Stimulated activated effector memory CD8-positive, alpha-beta T cell treated with anti-CD3 and anti-CD28 coated beads, Interleukin-12 subunit alpha, Interleukin-12 subunit beta, amount 100 ng/mL, for 72 hours (primary cell): ENCODE results near the gene TNRC18.
"Not testable (repeated sequence)": the region's sequence is repeated elsewhere in the genome, so short reads cannot be mapped to it uniquely, and the experiment has no call there.

Experiments
- ATAC-seq: fragments of 150-1000 bp; cut with Tn5 transposase; 2 replicates; pipeline ENCODE4 v1.10.0; 2021
- DNase-seq, 2 donors: peaks; one replicate each; pipeline ENCODE4 v3.0.0; 2021 to 2022; ENCODE audit warnings: low spot score in 2 of 2
- H3K27ac Mint-ChIP-seq: one replicate; pipeline ENCODE4 v1.8.0; 2022; ENCODE audit warnings: mild to moderate bottlenecking, mixed read lengths
- H3K36me3 Mint-ChIP-seq: one replicate; pipeline ENCODE4 v1.8.0; 2022; ENCODE audit warnings: mild to moderate bottlenecking, mixed read lengths
- H3K4me1 Mint-ChIP-seq: one replicate; pipeline ENCODE4 v1.8.0; 2022; ENCODE audit warnings: mixed read lengths
- H3K4me3 Mint-ChIP-seq: one replicate; pipeline ENCODE4 v1.8.0; 2022; ENCODE audit warnings: mild to moderate bottlenecking, mixed read lengths
- H3K9me3 Mint-ChIP-seq: one replicate; pipeline ENCODE4 v1.8.0; 2022; ENCODE audit warnings: mixed read lengths

The TNRC18 gene

DNA sequence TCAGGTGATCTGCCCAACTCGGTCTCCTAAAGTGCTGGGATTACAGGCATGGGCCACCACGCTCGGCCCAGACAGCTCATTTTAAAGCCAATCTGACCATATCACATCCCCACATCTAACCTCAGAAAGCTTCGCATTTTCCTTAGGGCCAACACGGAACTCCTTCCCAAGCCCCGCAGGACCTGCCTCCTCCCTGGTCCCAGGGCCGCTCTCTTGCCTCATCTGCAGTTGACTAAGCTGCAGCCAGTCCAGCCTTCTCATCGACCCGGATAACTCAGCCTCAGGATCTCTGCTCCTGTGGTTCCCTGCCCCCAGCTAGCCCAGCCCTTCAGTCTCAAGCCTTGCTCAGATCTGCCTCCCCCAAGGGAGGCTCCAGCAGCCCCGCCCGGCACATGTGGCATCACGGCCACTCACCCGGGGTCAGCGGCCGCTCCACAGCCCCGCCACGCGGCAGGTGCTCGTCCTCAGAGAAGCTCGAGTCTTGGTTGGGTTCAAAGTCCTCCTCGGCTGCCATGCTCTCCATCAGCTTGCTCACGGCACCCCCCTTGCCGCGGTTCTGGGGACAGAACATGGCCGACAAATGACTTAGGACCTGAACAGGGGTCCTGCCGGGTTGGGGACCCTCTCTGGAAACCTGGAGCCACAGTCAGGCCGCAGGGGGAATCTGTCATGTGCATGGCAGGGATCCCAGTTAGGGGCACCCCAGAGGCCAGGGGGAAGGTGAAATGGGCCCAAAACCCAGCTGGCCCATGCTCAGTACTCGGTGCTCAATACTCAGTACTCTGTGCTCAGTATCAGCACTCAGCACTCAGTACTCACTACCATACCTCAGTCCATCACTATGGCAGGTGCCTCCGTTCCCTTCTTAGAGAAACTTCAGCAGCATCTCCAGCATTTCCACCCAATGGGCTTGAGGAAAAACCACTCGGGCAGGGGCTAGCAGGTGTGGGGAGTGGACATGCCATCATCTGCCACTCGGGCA, 99.5 kb downstream of the TNRC18 start:
- DNase-seq, H3K27ac Mint-ChIP-seq, H3K4me3 Mint-ChIP-seq, H3K4me1 Mint-ChIP-seq, ATAC-seq, H3K9me3 Mint-ChIP-seq: not testable (repeated sequence)
- peaks cover 68% of the 10 kb centered on the region for H3K36me3 Mint-ChIP-seq

DNA sequence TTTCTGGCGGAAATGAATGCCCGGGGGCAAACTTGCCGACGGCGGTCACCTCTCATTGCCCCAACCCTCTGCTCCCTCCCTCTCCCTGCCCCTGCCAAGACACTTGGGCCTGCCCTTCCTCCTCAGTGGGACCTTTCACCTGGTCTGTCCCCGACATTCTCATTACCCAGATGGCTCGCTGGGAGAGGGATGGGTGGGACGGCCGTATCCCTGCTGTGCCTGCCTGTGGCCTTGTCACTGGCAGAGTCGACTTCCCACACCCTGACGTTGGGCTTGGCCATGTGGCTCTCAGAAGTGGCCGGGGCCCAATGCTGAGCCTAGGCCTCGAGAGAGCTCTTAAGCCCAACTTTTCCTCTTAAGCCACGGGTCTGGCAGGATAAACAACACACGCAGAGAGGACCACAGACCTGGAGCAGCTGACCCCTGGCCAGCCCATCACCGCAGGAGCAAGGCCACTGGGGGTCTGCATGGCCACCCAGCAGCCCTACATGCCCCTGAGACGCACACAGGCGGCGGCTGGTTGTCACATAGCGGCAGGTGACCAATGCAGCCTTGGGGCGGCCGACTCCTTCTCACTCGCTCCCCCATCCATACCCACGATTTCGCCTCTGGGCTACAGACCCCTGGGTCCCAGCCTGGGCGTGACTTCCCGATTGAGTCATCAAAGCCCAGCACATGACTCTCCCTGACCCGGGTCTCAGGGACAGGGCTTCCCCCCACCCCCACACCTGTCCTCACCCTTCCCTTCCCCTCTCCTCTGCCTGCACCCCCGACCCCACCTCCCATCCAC, 100.8 kb downstream of the TNRC18 start:
- no peak for ATAC-seq
- Mint-ChIP-seq H3K4me1 (no peaks in the 10 kb centered on the region), H3K27ac (no peak overlapping the region), H3K9me3 (peaks cover 6% of the 10 kb centered on the region), H3K4me3 (no peak overlapping the region), H3K36me3 (peaks cover 70% of the 10 kb centered on the region)
- no peak for DNase-seq

DNA sequence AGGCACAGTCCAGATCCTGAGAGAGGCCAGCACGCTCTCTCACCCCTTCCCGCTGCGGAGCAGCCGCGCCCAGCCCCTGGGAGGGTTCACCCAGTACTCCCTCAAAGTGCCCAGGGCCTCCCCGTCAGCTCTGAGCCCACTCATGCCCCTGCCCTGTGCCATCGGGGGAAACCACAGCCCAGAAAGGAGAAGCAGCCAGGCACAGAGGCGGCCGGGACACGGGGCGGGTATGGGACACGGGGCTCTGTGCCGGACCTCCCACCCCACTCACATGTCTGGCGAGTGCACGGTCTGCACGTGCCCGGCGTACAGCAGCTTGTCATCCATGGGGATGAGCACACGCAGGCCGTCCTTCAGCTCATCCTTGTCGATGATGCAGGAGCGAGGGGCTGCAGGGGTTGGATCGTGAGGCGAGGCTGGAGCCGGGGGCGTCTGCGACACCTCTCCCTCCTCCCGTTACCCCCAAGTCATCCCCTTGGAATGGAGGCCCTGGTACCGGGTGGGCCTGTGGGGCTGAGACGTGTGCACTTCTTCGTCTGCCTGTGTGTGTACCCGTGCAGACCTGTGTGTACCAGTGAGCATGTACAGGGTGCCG, 102.7 kb downstream of the TNRC18 start:
- Mint-ChIP-seq H3K27ac (peak overlapping the region; percentile 14), H3K9me3 (peaks cover 6% of the 10 kb centered on the region), H3K4me1 (no peaks in the 10 kb centered on the region), H3K4me3 (no peak overlapping the region), H3K36me3 (peaks cover 70% of the 10 kb centered on the region)
- no peak for DNase-seq
- ATAC-seq = no peak

DNA sequence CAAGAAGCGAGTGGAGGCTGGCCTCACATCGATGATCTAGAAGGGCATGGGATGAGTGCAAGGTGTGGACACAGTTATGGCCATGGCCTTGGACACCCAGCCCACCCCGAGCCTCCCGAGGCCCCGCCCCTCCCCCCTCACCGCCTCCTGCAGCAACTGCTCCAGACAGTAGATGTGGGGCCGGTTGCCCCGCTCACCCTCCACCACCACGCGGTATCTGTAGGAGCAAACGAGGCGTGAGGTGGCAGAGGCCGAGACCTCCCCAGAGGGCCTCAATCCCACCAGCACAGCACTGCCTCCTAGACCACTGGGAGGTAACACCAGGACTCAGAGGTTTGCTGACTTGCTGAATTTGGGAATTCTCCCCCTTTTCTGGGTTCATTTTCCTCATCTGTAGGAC, 103.2 kb downstream of the TNRC18 start:
- Mint-ChIP-seq H3K4me1 (no peaks in the 10 kb centered on the region), H3K9me3 (peaks cover 6% of the 10 kb centered on the region), H3K4me3 (no peak overlapping the region), H3K36me3 (peaks cover 70% of the 10 kb centered on the region), H3K27ac (no peak overlapping the region)
- DNase-seq = no peak
- ATAC-seq = no peak

DNA sequence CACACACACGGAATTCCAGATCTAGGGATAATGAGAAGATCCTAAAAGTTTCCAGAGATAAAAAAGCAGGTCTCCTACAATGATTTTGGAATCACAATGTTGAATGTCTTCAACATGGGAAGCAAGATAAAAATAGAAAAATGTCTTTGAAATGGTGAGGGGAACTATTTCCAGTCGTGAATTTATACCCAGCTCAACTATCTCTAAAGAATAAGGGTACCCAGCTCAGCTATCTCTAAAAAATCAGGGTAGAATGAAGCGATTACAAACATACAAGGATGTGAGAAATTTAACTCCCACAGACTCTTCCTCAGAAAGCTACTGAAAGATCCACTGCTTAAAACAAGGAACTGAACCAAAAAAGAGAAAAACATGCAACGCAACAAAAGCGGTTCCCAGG, 105.0 kb downstream of the TNRC18 start:
- not testable (repeated sequence) for ATAC-seq, DNase-seq, H3K27ac Mint-ChIP-seq, H3K4me1 Mint-ChIP-seq, H3K9me3 Mint-ChIP-seq, H3K4me3 Mint-ChIP-seq
- peaks cover 82% of the 10 kb centered on the region for H3K36me3 Mint-ChIP-seq

DNA sequence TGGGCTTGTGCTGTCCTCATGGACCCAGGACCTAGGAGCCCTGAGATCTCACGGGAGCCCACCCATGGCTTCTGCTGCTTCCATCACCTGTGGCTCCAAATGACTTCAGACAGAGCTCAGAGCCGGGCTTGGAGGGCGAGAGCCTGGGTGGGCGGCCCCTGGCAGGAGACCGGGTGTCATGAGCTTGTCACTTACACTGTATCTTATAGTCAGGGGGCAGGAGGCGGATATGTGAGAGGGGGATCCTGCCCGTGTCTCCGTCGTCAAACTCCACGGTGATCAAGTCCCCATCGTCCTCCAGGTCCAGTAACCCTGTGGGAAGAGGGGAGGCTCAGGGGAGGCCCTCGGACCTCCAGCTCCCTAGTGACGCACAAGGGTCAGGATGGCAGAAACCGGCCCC, 107.9 kb downstream of the TNRC18 start:
- DNase-seq = no peak
- Mint-ChIP-seq H3K4me1 (no peaks in the 10 kb centered on the region), H3K4me3 (no peak overlapping the region), H3K36me3 (peaks cover 82% of the 10 kb centered on the region), H3K27ac (no peak overlapping the region), H3K9me3 (peaks cover 6% of the 10 kb centered on the region)
- no peak for ATAC-seq

DNA sequence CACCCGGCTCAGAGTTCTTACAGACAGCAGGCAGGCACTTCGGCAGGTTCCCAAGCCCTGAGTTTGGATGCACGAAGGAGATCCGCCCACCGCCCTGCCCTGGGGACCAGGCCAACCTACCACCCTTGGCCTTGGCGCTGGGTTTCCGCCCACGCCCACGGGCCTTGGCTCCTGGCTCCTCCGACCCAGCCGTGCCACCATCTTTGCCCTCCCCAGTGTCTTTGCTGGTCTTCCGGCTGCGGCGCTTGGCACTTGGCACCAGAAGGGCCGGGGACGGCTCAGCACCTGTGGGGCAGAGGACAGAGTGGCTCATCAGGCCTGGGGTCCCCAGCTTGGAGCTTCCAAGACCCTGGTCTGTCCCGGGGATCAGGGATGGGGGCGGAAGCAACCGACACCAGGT, 108.8 kb downstream of the TNRC18 start:
- DNase-seq = no peak
- peaks cover 78% of the 10 kb centered on the region for H3K36me3 Mint-ChIP-seq
- no peaks in the 10 kb centered on the region for H3K4me1 Mint-ChIP-seq
- H3K4me3 Mint-ChIP-seq = no peak overlapping the region
- H3K27ac Mint-ChIP-seq = no peak overlapping the region
- ATAC-seq = no peak
- peaks cover 6% of the 10 kb centered on the region for H3K9me3 Mint-ChIP-seq

DNA sequence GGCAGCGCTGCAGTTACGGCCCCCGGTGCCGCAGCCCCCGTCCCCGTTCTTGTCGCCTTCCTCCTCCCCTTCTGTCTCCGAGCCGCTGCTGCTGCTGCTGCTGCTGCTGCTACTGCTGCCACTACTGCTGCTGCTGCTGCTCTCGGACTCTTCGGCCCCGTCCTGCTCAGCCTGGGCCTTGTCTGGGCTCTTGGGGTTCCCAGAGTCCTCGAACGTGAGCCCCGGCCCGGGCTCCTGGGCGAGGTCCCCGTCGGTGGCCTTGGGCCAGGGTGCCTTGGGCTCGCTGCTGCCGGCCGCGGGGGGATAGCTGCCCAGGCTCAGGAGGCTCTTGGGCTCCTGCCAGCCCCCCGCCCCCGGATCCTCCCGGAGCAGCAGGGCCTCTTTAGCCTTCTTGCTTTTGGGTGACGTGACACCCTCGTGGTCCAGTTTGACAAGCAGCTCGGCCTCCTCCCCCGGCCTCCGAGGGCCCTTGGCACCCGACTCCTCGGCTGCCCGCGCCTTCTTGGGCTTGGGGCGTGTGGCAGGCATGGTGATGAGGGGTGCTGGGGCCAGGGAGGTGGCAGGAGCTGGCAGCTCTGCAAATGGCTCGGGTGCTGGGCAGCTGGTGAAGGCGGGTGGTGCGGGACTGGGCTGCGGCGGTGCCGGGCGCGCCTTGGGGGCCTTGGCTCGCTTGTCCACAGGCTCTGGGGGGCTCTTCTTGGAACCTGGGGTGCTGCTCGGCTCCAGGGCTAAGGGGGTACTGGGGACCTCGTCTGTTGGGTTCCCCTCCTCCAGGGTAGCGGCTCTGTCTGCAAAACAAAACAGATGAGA, 110.4 kb downstream of the TNRC18 start:
- H3K36me3 Mint-ChIP-seq = peaks cover 73% of the 10 kb centered on the region
- H3K4me3 Mint-ChIP-seq, H3K4me1 Mint-ChIP-seq, DNase-seq, H3K27ac Mint-ChIP-seq, H3K9me3 Mint-ChIP-seq, ATAC-seq: not testable (repeated sequence)

DNA sequence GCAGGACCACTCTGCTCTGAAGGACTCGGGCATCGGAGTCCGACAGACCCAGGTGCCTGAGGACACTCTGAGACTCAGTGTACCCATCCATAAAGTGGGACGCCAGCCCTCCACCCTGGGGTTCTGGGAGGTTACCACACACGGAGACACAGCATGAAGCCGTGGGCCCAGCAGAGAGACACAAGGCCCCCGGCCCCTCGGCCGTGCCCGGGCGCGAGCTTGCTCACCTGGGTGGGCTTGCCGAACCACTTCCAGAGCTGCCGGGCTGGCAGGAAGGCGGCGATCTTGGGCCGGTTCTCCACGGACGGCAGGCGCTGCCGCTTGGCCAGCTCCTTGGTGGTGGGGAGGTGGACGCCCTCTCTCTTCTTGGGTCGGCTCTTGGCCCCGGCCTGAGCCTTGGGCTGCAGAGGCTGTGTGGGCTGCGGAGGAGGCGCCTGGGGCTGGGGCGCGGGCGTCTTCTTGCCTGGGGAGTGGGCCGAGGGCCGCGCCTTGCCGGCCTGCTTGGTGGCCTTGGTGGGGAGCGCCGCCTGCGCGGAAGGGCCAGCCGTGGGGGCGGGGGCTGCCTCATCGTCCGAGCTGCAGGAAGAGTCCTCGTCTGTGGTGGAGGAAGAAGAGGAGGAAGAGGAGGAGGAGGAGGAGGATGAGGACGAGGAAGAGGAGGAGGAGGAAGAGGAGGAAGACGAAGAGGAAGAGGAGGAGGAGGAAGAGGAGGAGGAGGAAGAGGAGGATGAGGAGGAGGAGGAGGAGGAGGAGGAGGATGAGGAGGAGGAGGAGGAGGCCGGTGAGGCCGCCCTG, 111.2 kb downstream of the TNRC18 start:
- not testable (repeated sequence) for ATAC-seq, H3K4me3 Mint-ChIP-seq, H3K4me1 Mint-ChIP-seq, DNase-seq, H3K27ac Mint-ChIP-seq, H3K9me3 Mint-ChIP-seq
- peaks cover 68% of the 10 kb centered on the region for H3K36me3 Mint-ChIP-seq

DNA sequence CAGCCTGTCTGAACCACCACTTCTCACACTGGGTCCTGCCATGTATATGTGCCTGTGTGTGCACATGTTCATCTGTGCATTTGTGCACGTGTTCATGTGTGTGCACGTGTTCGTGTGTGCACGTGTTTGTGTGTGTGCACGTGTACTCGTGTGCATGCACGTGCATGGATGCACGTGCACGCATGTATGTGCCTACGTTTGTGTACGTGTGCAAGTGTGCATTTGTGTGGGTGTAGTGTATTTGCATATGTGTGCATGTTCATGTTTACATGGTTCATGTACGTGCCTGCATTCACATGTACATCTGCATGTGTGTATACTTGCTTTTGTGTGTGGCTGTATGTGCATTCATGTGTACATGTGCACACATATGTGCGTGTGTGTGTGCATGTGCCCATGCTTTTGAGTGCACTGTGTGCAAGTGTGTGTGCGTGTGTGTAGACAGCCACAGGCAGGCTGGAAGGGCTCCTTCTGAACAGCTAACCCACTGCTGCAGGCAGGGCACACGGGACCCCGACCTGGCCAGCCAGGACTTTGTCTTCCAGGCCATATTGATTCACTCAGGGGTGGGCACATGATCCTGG, 112.7 kb downstream of the TNRC18 start:
- Mint-ChIP-seq H3K27ac (no peak overlapping the region), H3K36me3 (peaks cover 53% of the 10 kb centered on the region), H3K4me3 (no peak overlapping the region), H3K9me3 (no peaks in the 10 kb centered on the region), H3K4me1 (no peaks in the 10 kb centered on the region)
- no peak for DNase-seq
- ATAC-seq = no peak

DNA sequence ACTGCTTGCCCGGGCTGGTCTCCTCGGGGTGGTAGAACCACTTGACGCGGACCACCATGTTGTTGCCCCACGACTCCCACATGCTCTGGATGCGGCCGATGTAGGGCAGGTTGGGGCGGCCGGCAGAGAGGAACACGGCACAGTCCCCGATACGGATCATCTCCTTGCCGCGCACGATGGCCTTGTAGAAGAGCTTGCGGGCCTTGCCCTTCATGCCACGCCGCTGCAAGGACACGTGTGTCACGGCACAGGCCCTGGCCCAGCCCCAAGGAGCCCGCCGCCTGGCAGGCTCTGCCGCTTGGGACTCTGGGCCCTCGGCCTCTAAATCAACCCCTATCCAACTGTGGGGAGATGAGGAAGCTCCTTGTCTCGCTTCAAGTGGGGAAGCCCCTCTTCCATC, 114.5 kb downstream of the TNRC18 start:
- H3K27ac Mint-ChIP-seq = no peak overlapping the region
- DNase-seq (no peak), ATAC-seq (no peak)
- no peak overlapping the region for H3K4me3 Mint-ChIP-seq
- no peaks in the 10 kb centered on the region for H3K4me1 Mint-ChIP-seq
- no peaks in the 10 kb centered on the region for H3K9me3 Mint-ChIP-seq
- H3K36me3 Mint-ChIP-seq = peaks cover 35% of the 10 kb centered on the region

DNA sequence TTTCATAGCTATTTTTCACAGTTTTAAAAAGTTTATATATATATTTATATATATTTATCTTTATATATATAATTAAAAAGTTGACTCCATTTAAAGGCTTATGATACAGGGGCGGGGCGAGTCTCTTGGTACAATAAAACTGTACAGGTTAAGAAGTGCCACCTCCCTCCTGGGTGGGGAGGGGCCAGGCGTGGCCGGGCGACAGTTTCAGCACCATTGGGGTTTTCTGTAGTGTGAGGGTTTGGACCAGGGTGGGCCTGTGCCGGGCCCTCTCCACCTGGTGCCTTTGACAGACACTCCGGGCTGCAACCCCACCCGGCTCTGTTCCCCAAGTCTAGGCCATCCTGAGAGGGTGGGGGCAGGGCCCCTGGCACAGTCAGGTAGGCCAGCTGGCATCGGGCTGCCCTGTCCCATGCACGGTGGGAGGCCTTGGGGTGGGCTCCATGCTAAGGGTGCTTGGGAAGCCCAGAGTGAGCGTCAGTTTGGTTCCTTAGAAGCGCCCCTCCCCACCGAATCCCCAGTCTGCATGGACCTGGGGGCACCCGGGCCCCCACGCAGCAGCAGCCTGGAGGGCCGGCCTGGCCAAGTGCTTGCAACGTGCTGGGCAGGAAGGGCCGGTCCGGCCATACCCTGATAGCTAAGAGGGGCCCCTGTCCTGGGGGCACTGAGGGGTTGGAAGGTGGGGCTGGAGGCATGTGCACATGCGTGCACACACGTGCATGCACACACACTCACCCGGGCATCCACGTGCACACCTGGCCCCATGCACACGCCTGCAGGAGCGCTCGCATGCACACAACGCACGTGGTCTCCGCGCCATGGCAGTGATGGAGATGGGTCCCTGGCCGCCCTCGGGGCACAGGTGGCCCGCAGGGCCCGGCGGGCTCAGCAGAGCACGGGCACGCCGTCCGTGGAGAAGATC, 116.2 kb downstream of the TNRC18 start:
- peak; percentile 4 for ATAC-seq
- not testable (repeated sequence) for H3K27ac Mint-ChIP-seq, DNase-seq, H3K9me3 Mint-ChIP-seq, H3K4me3 Mint-ChIP-seq, H3K4me1 Mint-ChIP-seq
- peaks cover 29% of the 10 kb centered on the region for H3K36me3 Mint-ChIP-seq

DNA sequence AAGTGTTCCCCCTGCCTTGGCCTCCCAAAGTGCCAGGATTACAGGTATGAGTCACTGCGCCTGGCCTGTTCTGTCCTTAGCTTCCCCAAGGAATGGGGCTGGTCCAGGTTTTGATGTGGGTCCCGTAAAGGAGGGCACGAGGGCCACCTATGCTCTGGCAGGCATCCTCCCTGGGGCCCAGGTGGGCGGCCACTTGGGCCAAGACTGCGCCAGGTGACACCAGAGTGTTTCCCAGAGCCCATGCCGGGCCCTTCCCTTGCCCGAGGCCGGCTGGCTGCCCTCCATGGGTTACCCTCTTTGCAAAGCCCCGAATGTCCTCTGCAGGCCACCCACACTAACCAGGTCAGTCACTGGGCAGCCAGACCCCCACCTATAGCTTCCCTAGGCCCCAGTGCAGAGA, 118.6 kb downstream of the TNRC18 start:
- not testable (repeated sequence) for H3K4me3 Mint-ChIP-seq, H3K4me1 Mint-ChIP-seq, H3K27ac Mint-ChIP-seq, H3K9me3 Mint-ChIP-seq, ATAC-seq, DNase-seq
- H3K36me3 Mint-ChIP-seq = peaks cover 14% of the 10 kb centered on the region
